ENCODE measurements around the gene HLCS. TPM values are rescaled to one million over a fixed set of nuclear protein-coding genes. Genes with fewer than 3 reads are reported as not detected.

The HLCS gene
- total RNA-seq, 1 donor = 44.3 TPM

GRCh38 chr21:36889401-36889800 lies 77.1 kb downstream of the HLCS start:
- no peak for TF ChIP-seq CTCF (IDR thresholded peaks at IDR 0.05; ENCODE audit: insufficient read depth, low read length)
- peak; percentile 70 for DNase-seq (ENCODE audit: low read depth)
- no peak overlapping the region for H3K4me3 ChIP-seq (ENCODE audit: low read depth, low read length)

GRCh38 chr21:36888466-36888865 lies 78.0 kb downstream of the HLCS start:
- H3K4me3 ChIP-seq (ENCODE audit: low read depth, low read length) = no peak overlapping the region
- DNase-seq (ENCODE audit: low read depth) = no peak
- TF ChIP-seq CTCF (IDR thresholded peaks at IDR 0.05; ENCODE audit: insufficient read depth, low read length) = no peak

DNA sequence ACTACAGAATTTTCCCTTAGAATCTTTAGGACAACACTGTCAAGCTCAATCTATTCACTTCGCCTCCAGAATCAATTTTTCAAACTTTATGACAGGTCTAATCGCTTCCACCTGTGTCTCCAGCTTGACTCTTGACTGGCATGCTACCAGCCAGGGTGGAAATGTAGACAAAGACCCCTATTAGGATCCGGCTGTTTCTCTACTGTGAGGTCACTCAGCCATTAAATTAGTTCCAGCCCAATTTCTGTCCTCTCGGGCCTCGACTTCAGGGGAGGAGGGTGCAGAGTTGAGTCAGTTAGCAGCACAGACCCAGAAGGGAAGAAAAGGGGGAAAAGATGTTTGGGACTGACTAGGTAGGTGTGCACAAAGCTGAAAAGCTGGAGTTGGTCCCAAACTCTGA lies 78.5 kb downstream of the HLCS start:
- DNase-seq (ENCODE audit: low read depth) = no peak
- no peak for TF ChIP-seq CTCF (IDR thresholded peaks at IDR 0.05; ENCODE audit: insufficient read depth, low read length)
- no peak overlapping the region for H3K4me3 ChIP-seq (ENCODE audit: low read depth, low read length)

- H3K4me3 ChIP-seq (ENCODE audit: low read depth, low read length) = no peak overlapping the region
- TF ChIP-seq CTCF (IDR thresholded peaks at IDR 0.05; ENCODE audit: insufficient read depth, low read length) = no peak
- peak; percentile 88 for DNase-seq (ENCODE audit: low read depth)
Observed at GRCh38 chr21:36883532-36884486, 82.7 kb downstream of the HLCS start.

DNA sequence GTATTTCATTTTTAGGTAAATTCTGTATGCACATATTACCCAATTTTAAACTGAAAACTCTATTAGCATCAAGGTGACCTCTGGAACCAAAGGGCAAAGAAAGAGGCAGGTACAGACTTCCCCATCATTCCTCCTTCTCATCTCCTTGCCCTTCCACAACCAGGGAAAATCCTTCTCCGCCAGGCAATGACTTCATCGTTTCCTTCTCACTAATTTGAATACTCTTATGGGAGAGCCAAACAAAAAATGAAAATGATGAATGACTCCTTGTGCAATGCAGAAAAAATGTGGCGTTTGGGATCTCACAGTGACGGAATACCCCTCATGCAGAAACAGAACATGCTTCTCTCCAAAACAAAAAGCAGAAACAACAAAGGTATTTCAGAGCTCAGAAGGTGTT lies 83.7 kb downstream of the HLCS start:
- TF ChIP-seq CTCF (IDR thresholded peaks at IDR 0.05; ENCODE audit: insufficient read depth, low read length) = no peak
- H3K4me3 ChIP-seq (ENCODE audit: low read depth, low read length) = no peak overlapping the region
- peak; percentile 29 for DNase-seq (ENCODE audit: low read depth)

- H3K4me3 ChIP-seq (ENCODE audit: low read depth, low read length) = no peak overlapping the region
- no peak for TF ChIP-seq CTCF (IDR thresholded peaks at IDR 0.05; ENCODE audit: insufficient read depth, low read length)
- DNase-seq (ENCODE audit: low read depth) = no peak
Observed at GRCh38 chr21:36881228-36881627, 85.2 kb downstream of the HLCS start.
